ENCODE measurements around the gene CPM.

Gene CPM

GRCh38 chr12:68954811-68955210 is 21.8 kb upstream of the CPM start:
- DNase-seq: no peak

GRCh38 chr12:68953536-68953935 is 20.6 kb upstream of the CPM start:
- no peak for DNase-seq

GRCh38 chr12:68951652-68952051 is 18.7 kb upstream of the CPM start:
- DNase-seq: no peak

- no peak for DNase-seq
Observed at GRCh38 chr12:68950511-68950910, 17.5 kb upstream of the CPM start.

GRCh38 chr12:68945255-68945654 is 12.3 kb upstream of the CPM start:
- DNase-seq: no peak

GRCh38 chr12:68944296-68945076 is 11.5 kb upstream of the CPM start:
- no peak for DNase-seq

GRCh38 chr12:68943848-68944247 is 10.9 kb upstream of the CPM start:
- DNase-seq: no peak

- no peak for DNase-seq
Observed at GRCh38 chr12:68940731-68941130, 7.8 kb upstream of the CPM start.

GRCh38 chr12:68939505-68939904 is 6.5 kb upstream of the CPM start:
- DNase-seq: no peak

- no peak for DNase-seq
Observed at GRCh38 chr12:68934392-68934791, 1.4 kb upstream of the CPM start.

GRCh38 chr12:68932128-68932960 is 627 bp downstream of the CPM start:
- DNase-seq: no peak

- no peak for DNase-seq
Observed at GRCh38 chr12:68930178-68930577, 2.8 kb downstream of the CPM start.

GRCh38 chr12:68924546-68924945 is 8.4 kb downstream of the CPM start:
- no peak for DNase-seq

- peak; percentile 61 to 65 for DNase-seq
Observed at GRCh38 chr12:68919581-68920239, 13.3 kb downstream of the CPM start.

- DNase-seq: peak in 1 of 2 experiments; percentile 27
Observed at GRCh38 chr12:68918960-68919359, 14.0 kb downstream of the CPM start.

GRCh38 chr12:68915055-68915454 is 17.9 kb downstream of the CPM start:
- DNase-seq: no peak

- DNase-seq: no peak
Observed at GRCh38 chr12:68913682-68914081, 19.3 kb downstream of the CPM start.

GRCh38 chr12:68912916-68913315 is 20.1 kb downstream of the CPM start:
- no peak for DNase-seq

GRCh38 chr12:68911197-68911718 is 21.7 kb downstream of the CPM start:
- DNase-seq: no peak

- DNase-seq: no peak
Observed at GRCh38 chr12:68910128-68910527, 22.8 kb downstream of the CPM start.

GRCh38 chr12:68908076-68908475 is 24.9 kb downstream of the CPM start:
- no peak for DNase-seq

GRCh38 chr12:68905733-68906132 is 27.2 kb downstream of the CPM start:
- DNase-seq: no peak

- no peak for DNase-seq
Observed at GRCh38 chr12:68904351-68904962, 28.5 kb downstream of the CPM start.

All from activated T-cell treated with anti-CD3 and anti-CD28 coated beads, Interleukin-2, amount 50 U/mL, for 48 hours (primary cell).